Astrocyte (in vitro differentiated cells and primary cell): ENCODE measurements around the gene TMEM184B. TPM values are rescaled to one million over a fixed set of nuclear protein-coding genes. Genes with fewer than 3 reads are reported as not detected.
"Not testable (repeated sequence)": the region's sequence is repeated elsewhere in the genome, so short reads cannot be mapped to it uniquely, and the experiment has no call there.

Experiments
- DNase-seq: peaks from one replicate; pipeline ENCODE4 v3.0.0-alpha.2; 2010; ENCODE audit warnings: low read depth
- FAIRE-seq: peaks from 2 replicates; lab custom pipeline; 2011; peaks lifted over from hg19 to GRCh38; lab: Jason Lieb, UNC
- H2AFZ ChIP-seq: 2 replicates; pipeline ENCODE4 v1.6.0; 2012; ENCODE audit warnings: low read depth, low read length, inconsistent platforms
- H3K27ac ChIP-seq: 2 replicates; pipeline ENCODE4 v1.5.1; 2011; ENCODE audit warnings: low read depth, low read length, inconsistent platforms
- H3K27me3 ChIP-seq: 2 replicates; pipeline ENCODE4 v1.6.0; 2011; ENCODE audit warnings: low read length, inconsistent platforms; ENCODE audit not compliant: insufficient read depth
- H3K36me3 ChIP-seq: 2 replicates; pipeline ENCODE4 v1.5.1; 2011; ENCODE audit warnings: low read length, inconsistent platforms; ENCODE audit not compliant: insufficient read depth
- H3K4me1 ChIP-seq: 2 replicates; pipeline ENCODE4 v1.5.1; 2011; ENCODE audit warnings: low read length, inconsistent platforms; ENCODE audit not compliant: insufficient read depth
- H3K4me2 ChIP-seq: 2 replicates; pipeline ENCODE4 v1.6.0; 2012; ENCODE audit warnings: low read length, inconsistent platforms
- H3K4me3 ChIP-seq: 2 replicates; pipeline ENCODE4 v1.5.1; 2011; ENCODE audit warnings: low read depth, mild to moderate bottlenecking, low read length, inconsistent platforms; ENCODE audit not compliant: insufficient read depth
- H3K79me2 ChIP-seq: 2 replicates; pipeline ENCODE4 v1.6.0; 2012; ENCODE audit warnings: mild to moderate bottlenecking, low read length, inconsistent platforms; ENCODE audit not compliant: insufficient read depth
- H3K9ac ChIP-seq: 2 replicates; pipeline ENCODE4 v1.6.0; 2012; ENCODE audit warnings: mild to moderate bottlenecking, low read length, inconsistent platforms
- H3K9me3 ChIP-seq: 2 replicates; pipeline ENCODE4 v1.5.1; 2012; ENCODE audit warnings: low read depth, mild to moderate bottlenecking, low read length, inconsistent platforms; ENCODE audit not compliant: insufficient read depth
- H4K20me1 ChIP-seq: 2 replicates; pipeline ENCODE4 v1.6.0; 2012; ENCODE audit warnings: low read length, inconsistent platforms; ENCODE audit not compliant: insufficient read depth
- H3K27ac Mint-ChIP-seq: one replicate; pipeline ENCODE4 v1.8.0; 2021; ENCODE audit warnings: mild to moderate bottlenecking, mixed read lengths; ENCODE audit not compliant: unreplicated experiment
- H3K27me3 Mint-ChIP-seq: one replicate; pipeline ENCODE4 v1.8.0; 2021; ENCODE audit warnings: low read depth, mixed read lengths; ENCODE audit not compliant: unreplicated experiment
- H3K36me3 Mint-ChIP-seq: one replicate; pipeline ENCODE4 v1.8.0; 2021; ENCODE audit warnings: low read depth, mixed read lengths; ENCODE audit not compliant: unreplicated experiment
- H3K4me1 Mint-ChIP-seq: one replicate; pipeline ENCODE4 v1.8.0; 2021; ENCODE audit warnings: low read depth, mixed read lengths; ENCODE audit not compliant: unreplicated experiment
- H3K4me3 Mint-ChIP-seq: one replicate; pipeline ENCODE4 v1.8.0; 2021; ENCODE audit warnings: mild to moderate bottlenecking, moderate library complexity, mixed read lengths; ENCODE audit not compliant: unreplicated experiment
- H3K9me3 Mint-ChIP-seq: one replicate; pipeline ENCODE4 v1.8.0; 2021; ENCODE audit warnings: mild to moderate bottlenecking, mixed read lengths; ENCODE audit not compliant: unreplicated experiment
- EZH2 ChIP-seq: IDR thresholded peaks from 2 replicates; pipeline ENCODE4 v1.6.1; 2012; ENCODE audit warnings: mild to moderate bottlenecking, low read length, inconsistent platforms; ENCODE audit not compliant: insufficient read depth
- total RNA-seq: library from RNA; stranded (reverse); gene quantifications from 2 replicates; pipeline ENCODE4 v1.2.1, GENCODE V29; 2021
- TF ChIP-seq, protein P1 (sequence below): IDR thresholded peaks from 2 replicates; pipeline ENCODE4 v1.5.1; 2011; ENCODE audit warnings: low read depth, mild to moderate bottlenecking, inconsistent platforms, low read length, moderate library complexity; ENCODE audit not compliant: insufficient read depth

TMEM184B gene
- total RNA-seq, 1 donor from 2014 or later = 109 TPM

DNA sequence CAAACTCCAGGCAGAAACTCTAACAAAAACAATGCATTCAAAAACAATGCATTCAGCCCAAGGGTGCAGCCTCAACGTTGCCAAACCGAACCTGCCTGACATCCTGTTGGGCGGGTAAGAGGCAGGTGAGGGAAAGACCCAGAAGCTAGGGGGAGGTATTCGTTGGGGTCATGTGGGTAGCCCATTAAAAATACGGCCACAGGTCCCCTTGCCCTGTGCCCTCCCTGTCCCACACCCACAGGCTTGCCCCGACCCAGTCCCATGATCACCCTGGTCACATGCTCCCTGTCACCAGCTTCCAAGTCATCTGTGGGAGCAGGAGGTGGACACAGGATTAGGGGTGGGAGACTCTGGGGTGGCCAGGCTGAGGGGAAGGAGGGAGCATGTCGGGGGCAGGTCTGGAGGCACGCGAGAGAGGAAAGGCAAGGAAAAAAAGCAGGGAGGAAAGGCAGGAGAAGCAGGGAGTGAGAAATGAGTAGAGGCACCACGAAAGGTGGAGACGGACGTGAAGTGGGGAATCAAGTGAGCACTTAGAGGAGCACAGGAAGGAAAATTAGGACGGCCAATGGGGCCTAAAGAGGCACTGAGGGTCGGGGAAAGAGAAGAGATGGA lies 91.9 kb downstream of the TMEM184B start:
- Mint-ChIP-seq H3K36me3 (no peaks in the 10 kb centered on the region), H3K27ac (peak overlapping the region; percentile 95), H3K4me3 (peak overlapping the region; percentile 93), H3K9me3 (no peaks in the 10 kb centered on the region), H3K4me1 (peaks cover 28% of the 10 kb centered on the region), H3K27me3 (no peaks in the 10 kb centered on the region)
- Histone ChIP-seq H3K4me2 (peak overlapping the region; percentile 87), H3K4me1 (peaks cover 35% of the 10 kb centered on the region), H3K9ac (peak overlapping the region; percentile 84), H4K20me1 (no peaks in the 10 kb centered on the region), H2AFZ (peak overlapping the region; percentile 74), H3K27me3 (no peaks in the 10 kb centered on the region), H3K27ac (peak overlapping the region; percentile 91), H3K36me3 (no peaks in the 10 kb centered on the region), H3K4me3 (peak overlapping the region; percentile 54), H3K9me3 (no peaks in the 10 kb centered on the region), H3K79me2 (no peaks in the 10 kb centered on the region)
- DNase-seq (no peak), FAIRE-seq (no peak)
- TF ChIP-seq EZH2 = no peak
- TF ChIP-seq, protein P1, sequence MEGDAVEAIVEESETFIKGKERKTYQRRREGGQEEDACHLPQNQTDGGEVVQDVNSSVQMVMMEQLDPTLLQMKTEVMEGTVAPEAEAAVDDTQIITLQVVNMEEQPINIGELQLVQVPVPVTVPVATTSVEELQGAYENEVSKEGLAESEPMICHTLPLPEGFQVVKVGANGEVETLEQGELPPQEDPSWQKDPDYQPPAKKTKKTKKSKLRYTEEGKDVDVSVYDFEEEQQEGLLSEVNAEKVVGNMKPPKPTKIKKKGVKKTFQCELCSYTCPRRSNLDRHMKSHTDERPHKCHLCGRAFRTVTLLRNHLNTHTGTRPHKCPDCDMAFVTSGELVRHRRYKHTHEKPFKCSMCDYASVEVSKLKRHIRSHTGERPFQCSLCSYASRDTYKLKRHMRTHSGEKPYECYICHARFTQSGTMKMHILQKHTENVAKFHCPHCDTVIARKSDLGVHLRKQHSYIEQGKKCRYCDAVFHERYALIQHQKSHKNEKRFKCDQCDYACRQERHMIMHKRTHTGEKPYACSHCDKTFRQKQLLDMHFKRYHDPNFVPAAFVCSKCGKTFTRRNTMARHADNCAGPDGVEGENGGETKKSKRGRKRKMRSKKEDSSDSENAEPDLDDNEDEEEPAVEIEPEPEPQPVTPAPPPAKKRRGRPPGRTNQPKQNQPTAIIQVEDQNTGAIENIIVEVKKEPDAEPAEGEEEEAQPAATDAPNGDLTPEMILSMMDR = no peak

DNA sequence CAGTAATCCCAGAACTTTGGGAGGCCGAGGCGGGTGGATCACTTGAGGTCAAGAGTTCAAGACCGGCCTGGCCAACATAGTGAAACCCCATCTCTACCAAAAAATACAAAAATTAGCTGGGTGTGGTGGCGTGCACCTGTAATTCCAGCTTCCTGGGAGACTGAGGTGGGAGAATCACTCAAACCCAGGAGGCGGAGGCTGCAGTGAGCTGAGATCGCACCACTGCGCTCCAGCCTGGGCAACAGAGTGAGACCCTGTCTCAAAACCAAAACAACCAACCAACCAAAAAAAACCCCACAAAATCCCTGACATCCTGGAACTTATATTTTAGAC lies 94.2 kb downstream of the TMEM184B start:
- H3K36me3 ChIP-seq, H3K4me3 ChIP-seq, H3K79me2 ChIP-seq, H3K36me3 Mint-ChIP-seq, H4K20me1 ChIP-seq, DNase-seq, H3K27me3 ChIP-seq, H3K27me3 Mint-ChIP-seq, H3K9me3 Mint-ChIP-seq, H3K9me3 ChIP-seq, H3K27ac ChIP-seq, FAIRE-seq, H3K9ac ChIP-seq, H3K4me3 Mint-ChIP-seq, H2AFZ ChIP-seq: not testable (repeated sequence)
- Mint-ChIP-seq H3K27ac (peak overlapping the region; percentile 36), H3K4me1 (peaks cover 28% of the 10 kb centered on the region)
- H3K4me2 ChIP-seq = peak overlapping the region; percentile 49
- H3K4me1 ChIP-seq = peaks cover 41% of the 10 kb centered on the region

DNA sequence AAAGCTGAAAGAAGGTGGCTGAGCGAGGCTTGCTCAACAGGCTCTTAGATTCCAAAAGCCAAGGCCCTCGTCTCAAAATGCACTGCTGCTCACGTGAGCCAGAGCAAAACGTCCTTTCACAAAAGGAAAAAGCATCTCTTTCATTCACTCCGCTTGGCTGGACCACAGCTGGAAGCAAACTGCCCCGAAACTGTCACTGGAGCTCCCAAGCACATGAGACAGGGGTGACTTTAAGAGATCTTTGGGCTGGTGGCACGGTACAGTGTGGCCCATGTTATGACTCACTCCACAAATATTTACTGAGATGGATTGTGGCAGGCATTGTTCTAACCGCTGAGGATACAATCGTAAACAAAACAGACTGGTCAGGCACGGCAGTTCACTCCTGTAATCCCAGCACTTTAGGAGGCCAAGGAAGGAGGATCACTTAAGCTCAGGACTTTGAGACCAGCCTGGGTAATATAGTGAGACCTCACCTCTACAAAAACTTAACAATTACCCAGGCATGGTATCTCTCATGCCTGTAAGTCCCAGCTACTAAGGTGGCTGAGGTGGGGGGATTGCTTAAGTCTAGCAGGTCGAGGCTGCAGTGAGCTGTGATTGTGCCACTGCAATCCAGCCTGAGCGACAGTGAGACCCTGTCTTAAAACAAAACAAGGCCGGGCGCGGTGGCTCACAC lies 94.7 kb downstream of the TMEM184B start:
- Mint-ChIP-seq H3K4me3 (no peak overlapping the region), H3K27me3 (no peaks in the 10 kb centered on the region), H3K4me1 (peaks cover 28% of the 10 kb centered on the region), H3K27ac (peak overlapping the region; percentile 44), H3K9me3 (no peaks in the 10 kb centered on the region), H3K36me3 (peaks cover 7% of the 10 kb centered on the region)
- DNase-seq (peak; percentile 80), FAIRE-seq (peak; percentile 60)
- no peaks in the 10 kb centered on the region for H3K9me3 ChIP-seq
- TF ChIP-seq, protein P1 = no peak
- no peak for TF ChIP-seq EZH2
- H3K27ac ChIP-seq = peak overlapping the region; percentile 50
- no peaks in the 10 kb centered on the region for H3K79me2 ChIP-seq
- peak overlapping the region; percentile 64 for H3K9ac ChIP-seq
- H3K36me3 ChIP-seq = no peaks in the 10 kb centered on the region
- no peak overlapping the region for H3K4me3 ChIP-seq
- H2AFZ ChIP-seq = peak overlapping the region; percentile 11
- H3K4me1 ChIP-seq = peaks cover 43% of the 10 kb centered on the region
- H3K4me2 ChIP-seq = peak overlapping the region; percentile 49
- no peaks in the 10 kb centered on the region for H4K20me1 ChIP-seq
- no peaks in the 10 kb centered on the region for H3K27me3 ChIP-seq

DNA sequence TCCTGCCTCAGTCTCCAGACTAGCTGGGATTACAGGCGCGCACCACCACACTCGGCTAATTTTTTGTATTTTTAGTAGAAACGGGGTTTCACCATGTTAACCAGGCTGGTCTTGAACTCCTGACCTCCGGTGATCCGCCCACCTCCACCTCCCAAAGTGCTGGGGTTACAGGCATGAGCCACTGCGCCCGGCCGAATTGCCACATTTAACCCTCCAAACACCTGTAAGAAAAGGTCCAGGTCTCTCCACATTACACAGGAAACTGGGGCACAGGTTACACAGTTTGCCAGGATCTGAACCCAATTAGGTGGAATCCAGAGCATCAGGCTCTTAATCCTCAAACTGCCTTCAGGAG lies 95.3 kb downstream of the TMEM184B start:
- not testable (repeated sequence) for H3K27me3 ChIP-seq, H3K27me3 Mint-ChIP-seq, H3K4me3 ChIP-seq, FAIRE-seq, H3K79me2 ChIP-seq, H3K36me3 ChIP-seq, H3K9me3 Mint-ChIP-seq, H3K36me3 Mint-ChIP-seq, H3K9me3 ChIP-seq, H4K20me1 ChIP-seq, DNase-seq, H3K4me3 Mint-ChIP-seq
- H3K4me1 Mint-ChIP-seq = peaks cover 28% of the 10 kb centered on the region
- peaks cover 48% of the 10 kb centered on the region for H3K4me1 ChIP-seq
- peak overlapping the region; percentile 64 for H3K9ac ChIP-seq
- H2AFZ ChIP-seq = peak overlapping the region; percentile 11
- H3K27ac ChIP-seq = peak overlapping the region; percentile 50
- peak overlapping the region; percentile 49 for H3K4me2 ChIP-seq
- H3K27ac Mint-ChIP-seq = peak overlapping the region; percentile 44
